ENCODE results near the gene CATSPERE.
"Not testable (repeated sequence)": the region's sequence is repeated elsewhere in the genome, so short reads cannot be mapped to it uniquely, and the experiment has no call there.

Gene CATSPERE

DNA sequence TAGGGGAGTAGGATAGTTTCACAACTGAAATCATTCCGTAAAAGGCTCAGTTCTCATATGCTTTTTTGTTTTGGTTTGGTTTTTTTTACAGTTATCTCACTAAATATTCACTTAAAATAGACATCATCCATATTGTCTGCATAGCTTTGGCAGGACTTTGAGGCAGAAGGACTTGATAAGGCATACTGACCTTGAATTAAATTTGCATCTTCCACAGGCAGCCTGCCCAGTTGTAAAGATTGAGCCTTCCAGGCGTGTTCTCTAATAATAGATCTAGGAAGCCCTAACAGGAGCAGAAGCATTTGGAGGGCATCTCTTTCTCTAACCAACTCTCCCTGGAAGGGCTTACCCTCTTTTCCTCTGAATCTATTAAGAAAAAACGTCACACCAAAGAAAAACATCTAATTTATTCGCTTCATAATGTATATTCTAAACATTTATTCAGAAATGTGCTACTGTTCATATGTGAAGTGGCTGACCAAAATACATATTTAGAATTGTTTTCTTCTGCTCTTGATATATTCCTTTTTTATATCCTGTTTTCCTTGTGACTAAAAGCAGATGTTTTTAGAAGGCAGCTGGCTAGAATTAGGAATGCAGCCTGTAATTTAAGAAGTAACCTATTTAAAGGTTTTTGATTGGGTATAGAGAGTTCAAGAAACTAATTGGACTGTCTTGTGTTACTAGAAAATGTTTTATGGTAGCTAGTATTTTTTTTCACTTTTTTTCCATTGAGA lies 212.0 kb downstream of the CATSPERE start:
- TF ChIP-seq, protein P1, sequence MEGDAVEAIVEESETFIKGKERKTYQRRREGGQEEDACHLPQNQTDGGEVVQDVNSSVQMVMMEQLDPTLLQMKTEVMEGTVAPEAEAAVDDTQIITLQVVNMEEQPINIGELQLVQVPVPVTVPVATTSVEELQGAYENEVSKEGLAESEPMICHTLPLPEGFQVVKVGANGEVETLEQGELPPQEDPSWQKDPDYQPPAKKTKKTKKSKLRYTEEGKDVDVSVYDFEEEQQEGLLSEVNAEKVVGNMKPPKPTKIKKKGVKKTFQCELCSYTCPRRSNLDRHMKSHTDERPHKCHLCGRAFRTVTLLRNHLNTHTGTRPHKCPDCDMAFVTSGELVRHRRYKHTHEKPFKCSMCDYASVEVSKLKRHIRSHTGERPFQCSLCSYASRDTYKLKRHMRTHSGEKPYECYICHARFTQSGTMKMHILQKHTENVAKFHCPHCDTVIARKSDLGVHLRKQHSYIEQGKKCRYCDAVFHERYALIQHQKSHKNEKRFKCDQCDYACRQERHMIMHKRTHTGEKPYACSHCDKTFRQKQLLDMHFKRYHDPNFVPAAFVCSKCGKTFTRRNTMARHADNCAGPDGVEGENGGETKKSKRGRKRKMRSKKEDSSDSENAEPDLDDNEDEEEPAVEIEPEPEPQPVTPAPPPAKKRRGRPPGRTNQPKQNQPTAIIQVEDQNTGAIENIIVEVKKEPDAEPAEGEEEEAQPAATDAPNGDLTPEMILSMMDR (IDR thresholded peaks at IDR 0.05; ENCODE audit: insufficient read depth, low read depth, low read length, missing control alignments): no peak
- no peak overlapping the region for H3K4me3 ChIP-seq (ENCODE audit: low read length)
- DNase-seq (ENCODE audit: low read depth): no peak

DNA sequence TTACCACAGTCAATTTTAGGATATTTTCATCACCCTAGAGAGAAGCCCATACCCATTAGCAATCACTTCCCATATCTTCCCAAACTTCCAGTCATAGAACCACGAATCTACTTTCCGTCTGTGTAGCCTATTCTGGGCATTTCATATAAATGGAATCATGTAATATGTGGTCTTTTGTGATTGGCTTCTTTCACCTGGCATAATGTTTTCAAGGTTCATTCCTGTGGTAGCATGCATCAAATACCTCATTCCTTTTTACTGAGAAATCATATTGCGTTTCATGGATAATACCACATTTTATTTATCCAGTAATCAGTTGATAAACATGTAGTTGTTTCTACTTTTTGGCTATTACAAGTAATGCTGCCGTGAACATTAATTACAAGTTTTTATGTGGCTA lies 213.4 kb downstream of the CATSPERE start:
- peak; percentile 45 for DNase-seq (ENCODE audit: low read depth)
- no peak overlapping the region for H3K4me3 ChIP-seq (ENCODE audit: low read length)
- TF ChIP-seq, protein P1 (IDR thresholded peaks at IDR 0.05; ENCODE audit: insufficient read depth, low read depth, low read length, missing control alignments): no peak

DNA sequence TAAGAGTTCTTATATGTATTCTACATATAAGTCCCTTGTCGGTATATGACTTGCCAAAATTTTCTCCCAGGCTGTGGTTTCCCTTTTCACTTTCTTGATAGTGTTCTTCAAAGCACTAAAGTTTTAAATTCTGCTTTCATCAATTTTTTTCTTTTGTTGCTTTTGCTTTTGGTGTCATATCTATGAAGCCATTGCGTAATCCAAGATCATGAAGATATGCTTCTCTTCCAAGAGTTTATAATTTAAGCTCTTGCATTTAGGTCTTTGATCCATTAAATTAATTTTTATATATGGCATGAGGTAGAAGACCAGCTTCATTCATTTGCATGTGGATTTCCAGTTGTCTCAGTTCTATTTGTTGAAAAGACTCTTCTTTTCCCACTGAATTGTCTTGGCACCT lies 214.1 kb downstream of the CATSPERE start:
- TF ChIP-seq, protein P1 (IDR thresholded peaks at IDR 0.05; ENCODE audit: insufficient read depth, low read depth, low read length, missing control alignments): no peak
- no peak for DNase-seq (ENCODE audit: low read depth)
- H3K4me3 ChIP-seq (ENCODE audit: low read length): no peak overlapping the region

DNA sequence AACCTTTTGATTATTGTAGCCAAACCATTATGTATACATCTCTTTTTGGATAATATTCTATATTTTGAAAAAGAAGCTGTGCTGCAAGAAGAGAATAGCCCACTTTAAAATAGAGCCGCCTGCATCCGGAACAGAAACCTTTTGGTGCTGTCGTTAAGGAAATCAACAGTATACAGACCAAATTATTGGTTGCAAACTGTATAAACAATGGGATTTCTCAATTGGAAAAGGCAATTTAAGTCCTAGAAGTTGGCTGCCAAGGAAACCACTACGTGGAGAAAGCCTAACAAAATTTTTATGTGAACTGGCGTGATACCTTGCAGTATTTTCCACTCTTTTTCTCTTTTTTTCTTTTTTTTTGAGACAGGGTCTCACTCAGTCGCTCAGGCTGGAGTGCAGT lies 217.6 kb downstream of the CATSPERE start:
- TF ChIP-seq, protein P1 (IDR thresholded peaks at IDR 0.05; ENCODE audit: insufficient read depth, low read depth, low read length, missing control alignments): no peak
- no peak for DNase-seq (ENCODE audit: low read depth)
- H3K4me3 ChIP-seq (ENCODE audit: low read length): no peak overlapping the region

DNA sequence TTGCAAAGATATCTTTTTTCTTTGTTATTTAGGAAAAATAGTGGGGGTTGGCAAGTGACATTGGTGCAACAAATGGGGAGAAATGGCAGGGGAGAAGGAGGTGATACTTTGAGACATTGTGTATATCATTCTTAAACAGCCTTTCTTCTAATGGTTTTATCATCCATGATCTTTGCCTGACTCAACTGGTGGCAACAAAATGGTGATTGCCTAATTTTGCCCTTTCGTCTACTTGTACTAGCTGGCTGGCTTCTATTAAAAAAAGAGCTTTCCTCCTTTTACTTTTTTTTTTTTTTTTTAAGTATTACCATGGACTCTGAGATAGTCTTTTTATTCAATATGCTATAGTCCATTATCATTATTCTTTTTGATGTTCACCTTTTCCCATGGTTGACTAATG lies 219.6 kb downstream of the CATSPERE start:
- DNase-seq (ENCODE audit: low read depth): peak; percentile 15
- TF ChIP-seq, protein P1 (IDR thresholded peaks at IDR 0.05; ENCODE audit: insufficient read depth, low read depth, low read length, missing control alignments): no peak
- no peak overlapping the region for H3K4me3 ChIP-seq (ENCODE audit: low read length)

DNA sequence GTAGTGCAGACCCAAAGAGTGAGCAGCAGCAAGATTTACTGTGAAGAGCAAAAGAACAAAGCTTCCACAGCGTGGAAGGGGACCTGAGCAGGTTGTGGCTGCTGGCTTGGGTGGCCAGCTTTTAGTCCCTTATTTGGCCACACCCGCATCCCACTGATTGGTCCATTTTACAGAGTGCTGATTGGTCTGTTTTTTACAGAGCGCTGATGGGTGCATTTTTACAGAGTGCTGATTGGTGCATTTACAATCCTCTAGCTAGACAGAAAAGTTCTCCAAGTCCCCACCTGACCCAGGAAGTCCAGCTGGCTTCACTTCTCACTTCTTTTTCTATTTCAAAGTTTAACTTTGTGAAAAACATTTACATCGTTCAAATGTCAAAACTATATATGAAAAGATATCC lies 221.0 kb downstream of the CATSPERE start:
- DNase-seq (ENCODE audit: low read depth); H3K4me3 ChIP-seq (ENCODE audit: low read length): not testable (repeated sequence)
